D341Med (cell line): ENCODE data around the gene C2.
"Not testable (repeated sequence)": the region's sequence is repeated elsewhere in the genome, so short reads cannot be mapped to it uniquely, and the experiment has no call there.

Experiments used
- DNase-seq: peaks from one replicate; pipeline ENCODE4 v3.0.0; 2012; ENCODE audit warnings: low spot score

Gene C2

DNA sequence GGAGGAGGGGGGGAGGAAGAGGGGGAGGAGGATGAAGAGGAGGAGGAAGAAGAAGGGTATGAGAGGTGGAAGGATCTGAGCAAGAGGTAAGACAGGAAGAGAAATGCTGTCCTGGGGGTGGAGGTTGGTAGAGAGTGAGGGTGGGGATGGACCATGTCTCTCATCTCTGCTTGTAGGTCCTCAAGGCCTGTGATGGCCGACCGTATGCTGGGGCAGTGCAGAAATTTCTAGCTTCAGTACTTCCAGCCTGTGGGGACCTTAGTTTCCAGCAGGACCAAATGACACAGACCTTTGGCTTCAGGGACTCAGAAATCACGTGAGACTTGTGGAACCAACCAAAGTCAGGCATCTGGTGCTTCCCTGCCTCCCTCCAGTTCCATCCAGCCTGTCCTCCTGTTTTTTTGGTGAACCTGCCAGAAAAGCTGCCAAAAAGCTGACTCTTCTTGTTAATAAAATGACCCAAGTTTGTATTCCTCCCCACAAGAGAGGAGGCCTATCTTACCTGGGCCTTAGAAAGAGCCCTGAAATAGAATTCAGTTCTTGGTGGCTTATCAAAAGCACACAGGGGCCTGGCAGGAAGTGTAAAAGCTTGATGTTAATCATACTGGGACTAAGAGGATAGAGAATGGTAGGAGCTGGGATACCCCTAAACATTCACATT, 51.9 kb downstream of the C2 start:
- DNase-seq: no peak

DNA sequence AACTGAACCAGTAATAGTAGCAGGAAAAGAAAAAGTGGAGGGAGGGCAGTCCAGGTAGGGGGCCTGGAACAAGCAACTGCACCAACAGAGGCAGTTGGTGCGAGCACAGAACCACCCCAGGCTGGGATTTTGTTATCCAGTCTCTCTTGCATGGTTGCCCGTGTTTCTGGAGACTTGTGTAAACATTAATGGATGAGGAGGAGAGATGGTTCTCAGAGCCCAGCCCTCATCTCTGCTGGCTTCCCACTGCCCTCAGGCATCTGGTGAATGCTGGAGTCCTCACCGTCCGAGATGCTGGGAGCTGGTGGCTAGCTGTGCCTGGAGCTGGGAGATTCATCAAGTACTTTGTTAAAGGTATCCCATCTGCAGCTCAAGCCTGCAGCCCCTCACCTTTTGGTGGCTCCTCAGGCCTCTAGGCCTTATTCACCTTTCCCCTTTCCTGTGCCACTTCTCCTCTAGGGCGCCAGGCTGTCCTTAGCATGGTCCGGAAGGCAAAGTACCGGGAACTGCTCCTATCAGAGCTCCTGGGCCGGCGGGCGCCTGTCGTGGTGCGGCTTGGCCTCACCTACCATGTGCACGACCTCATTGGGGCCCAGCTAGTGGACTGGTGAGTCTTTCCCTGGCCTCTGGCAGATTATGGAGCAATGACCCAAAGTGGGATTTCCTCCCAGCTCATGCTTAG, 52.8 kb downstream of the C2 start:
- DNase-seq: not testable (repeated sequence)

DNA sequence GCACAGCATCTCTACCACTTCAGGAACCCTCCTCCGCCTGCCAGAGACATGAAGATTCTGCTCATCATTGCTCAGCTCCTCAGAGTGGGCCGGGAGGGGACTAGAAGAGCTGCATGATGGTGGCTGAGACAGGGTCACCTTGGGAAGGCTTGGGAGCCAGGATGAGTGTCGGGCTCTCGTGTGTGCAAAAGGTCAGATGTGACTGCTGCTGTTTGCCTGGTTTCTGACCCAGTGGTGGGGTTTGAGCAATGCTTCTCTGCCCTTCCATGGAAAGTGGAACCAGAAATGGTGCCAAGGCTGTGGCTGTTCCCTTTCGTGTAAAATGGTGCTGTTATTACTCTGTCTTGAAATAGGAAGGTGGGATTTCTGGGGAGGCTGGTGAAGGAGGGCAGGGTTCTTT, 53.5 kb downstream of the C2 start:
- not testable (repeated sequence) for DNase-seq

DNA sequence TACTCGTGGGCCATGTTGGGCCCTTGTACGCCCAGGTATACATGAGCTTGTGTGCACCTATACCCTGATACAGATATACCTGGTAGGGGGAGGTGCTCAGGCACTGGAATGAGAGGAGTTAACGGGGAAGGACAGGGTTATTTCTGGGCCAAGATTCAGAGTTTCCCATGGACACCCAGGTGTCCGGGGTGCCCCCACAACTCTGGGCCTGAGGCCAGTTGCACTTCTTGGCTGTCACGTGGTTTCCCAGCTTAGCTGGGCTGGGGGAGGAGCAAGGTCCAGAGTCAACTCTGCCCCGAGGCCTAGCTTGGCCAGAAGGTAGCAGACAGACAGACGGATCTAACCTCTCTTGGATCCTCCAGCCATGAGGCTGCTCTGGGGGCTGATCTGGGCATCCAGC, 54.2 kb downstream of the C2 start, which contains the start of gene C4A:
Gene C4A (plus strand): TSS at position 314 of the 400 bp plus-strand sequence. CDS start 51 bp downstream, at position 365.
- not testable (repeated sequence) for DNase-seq

DNA sequence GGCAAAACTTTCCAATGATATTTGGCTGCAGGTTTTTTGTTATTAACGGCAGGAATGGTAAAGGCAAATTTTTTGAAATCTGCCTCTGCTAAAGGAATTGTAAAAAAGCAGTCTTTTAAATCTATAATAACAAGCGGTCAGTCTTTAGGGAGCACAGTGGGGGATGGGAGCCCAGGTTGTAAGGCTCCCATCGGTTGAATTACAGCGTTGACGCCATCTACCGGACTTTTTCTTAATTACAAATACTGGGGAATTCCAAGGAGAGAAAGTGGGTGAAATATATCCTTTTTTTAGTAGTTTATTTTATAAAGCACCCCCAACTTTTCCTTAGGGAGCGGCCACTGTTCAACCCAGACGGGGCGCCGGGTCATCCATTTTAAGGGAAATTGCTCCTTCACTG, 61.8 kb downstream of the C2 start:
- not testable (repeated sequence) for DNase-seq

DNA sequence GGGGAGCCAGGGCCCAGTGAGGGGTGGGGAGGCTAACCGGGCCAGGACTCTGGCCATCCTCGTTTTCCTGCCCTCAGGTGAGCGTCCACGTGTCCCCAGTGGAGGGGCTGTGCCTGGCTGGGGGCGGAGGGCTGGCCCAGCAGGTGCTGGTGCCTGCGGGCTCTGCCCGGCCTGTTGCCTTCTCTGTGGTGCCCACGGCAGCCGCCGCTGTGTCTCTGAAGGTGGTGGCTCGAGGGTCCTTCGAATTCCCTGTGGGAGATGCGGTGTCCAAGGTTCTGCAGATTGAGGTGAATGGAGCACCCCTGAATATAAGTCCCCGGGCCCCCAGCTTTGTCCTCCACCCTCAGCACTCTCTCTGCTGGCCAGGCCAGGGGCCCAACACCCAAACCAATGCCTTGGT, 66.9 kb downstream of the C2 start:
- DNase-seq: not testable (repeated sequence)
